Measurements from ENCODE around the gene ARFGAP2. TPM values are rescaled to one million over a fixed set of nuclear protein-coding genes. Genes with fewer than 3 reads are reported as not detected.
"Not testable (repeated sequence)": the region's sequence is repeated elsewhere in the genome, so short reads cannot be mapped to it uniquely, and the experiment has no call there.

ARFGAP2 gene
- total RNA-seq, 4 donors from 2014 or later = 178 to 248 (median 201) TPM

DNA sequence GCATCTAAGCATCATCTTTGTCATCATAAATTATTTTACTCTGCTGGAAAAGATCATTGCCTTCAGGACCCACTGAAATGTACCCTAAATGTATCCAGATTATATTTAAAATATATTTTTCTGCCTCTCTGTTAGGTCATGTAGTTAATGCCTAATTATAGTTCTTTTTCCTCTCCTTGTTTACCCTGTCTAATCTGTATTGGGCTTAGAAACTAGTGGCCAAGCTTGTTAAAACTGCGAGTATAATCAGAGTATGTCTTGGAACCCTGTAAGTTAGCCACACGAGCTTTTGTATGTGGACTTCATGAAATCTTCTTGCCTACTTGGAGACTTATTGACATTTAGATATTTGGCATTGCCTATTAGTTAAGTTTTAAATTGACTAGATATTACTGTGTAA, 55.6 kb downstream of the ARFGAP2 start:
- Histone ChIP-seq H3K9me3 (no peaks in the 10 kb centered on the region), H3K27me3 (no peaks in the 10 kb centered on the region), H3K27ac (no peak overlapping the region), H3K4me1 (no peaks in the 10 kb centered on the region), H3K4me3 (no peak overlapping the region), H3K36me3 (no peaks in the 10 kb centered on the region)
- WGBS = 83% methylated on average over 2 of the region's 2 CpGs
- DNase-seq (ENCODE audit: low spot score in 2 of 2) = no peak
- no peak for TF ChIP-seq EP300 (IDR thresholded peaks at IDR 0.05)
- TF ChIP-seq POLR2AphosphoS5 (IDR thresholded peaks at IDR 0.05) = no peak
- TF ChIP-seq, protein P1, sequence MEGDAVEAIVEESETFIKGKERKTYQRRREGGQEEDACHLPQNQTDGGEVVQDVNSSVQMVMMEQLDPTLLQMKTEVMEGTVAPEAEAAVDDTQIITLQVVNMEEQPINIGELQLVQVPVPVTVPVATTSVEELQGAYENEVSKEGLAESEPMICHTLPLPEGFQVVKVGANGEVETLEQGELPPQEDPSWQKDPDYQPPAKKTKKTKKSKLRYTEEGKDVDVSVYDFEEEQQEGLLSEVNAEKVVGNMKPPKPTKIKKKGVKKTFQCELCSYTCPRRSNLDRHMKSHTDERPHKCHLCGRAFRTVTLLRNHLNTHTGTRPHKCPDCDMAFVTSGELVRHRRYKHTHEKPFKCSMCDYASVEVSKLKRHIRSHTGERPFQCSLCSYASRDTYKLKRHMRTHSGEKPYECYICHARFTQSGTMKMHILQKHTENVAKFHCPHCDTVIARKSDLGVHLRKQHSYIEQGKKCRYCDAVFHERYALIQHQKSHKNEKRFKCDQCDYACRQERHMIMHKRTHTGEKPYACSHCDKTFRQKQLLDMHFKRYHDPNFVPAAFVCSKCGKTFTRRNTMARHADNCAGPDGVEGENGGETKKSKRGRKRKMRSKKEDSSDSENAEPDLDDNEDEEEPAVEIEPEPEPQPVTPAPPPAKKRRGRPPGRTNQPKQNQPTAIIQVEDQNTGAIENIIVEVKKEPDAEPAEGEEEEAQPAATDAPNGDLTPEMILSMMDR (IDR thresholded peaks at IDR 0.05) = no peak
- no peak for TF ChIP-seq POLR2A (IDR thresholded peaks at IDR 0.05)

DNA sequence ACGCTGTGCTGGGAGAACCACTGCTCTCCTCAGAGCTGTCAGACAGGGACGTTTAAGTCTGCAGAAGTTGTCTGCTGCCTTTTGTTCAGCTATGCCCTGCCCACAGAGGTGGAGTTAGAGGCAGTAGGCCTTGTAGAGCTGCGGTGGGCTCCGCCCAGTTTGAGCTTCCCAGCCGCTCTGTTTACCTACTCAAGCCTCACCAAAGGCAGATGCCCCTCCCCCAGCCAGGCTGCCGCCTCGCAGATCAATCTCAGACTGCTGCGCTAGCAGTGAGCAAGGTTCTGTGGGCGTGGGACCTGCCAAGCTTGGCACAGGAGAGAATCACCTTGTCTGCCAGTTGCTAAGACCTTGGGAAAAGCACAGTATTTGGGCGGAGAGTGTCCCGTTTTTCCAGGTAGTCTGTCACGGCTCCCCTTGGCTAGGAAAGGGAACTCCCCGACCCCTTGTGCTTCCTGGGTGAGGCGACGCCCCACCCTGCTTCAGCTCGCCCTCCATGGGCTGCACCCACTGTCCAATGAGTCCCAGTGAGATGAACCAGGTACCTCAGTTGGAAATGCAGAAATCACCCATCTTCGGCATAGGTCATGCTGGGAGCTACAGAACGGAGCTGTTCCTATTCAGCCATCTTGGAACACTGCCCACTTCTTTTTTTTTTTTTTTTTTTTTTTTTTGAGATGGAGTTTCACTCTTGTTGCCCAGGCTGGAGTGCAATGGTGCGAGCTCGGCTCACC, 57.6 kb downstream of the ARFGAP2 start:
- H3K9me3 ChIP-seq, H3K27me3 ChIP-seq, H3K4me1 ChIP-seq, H3K36me3 ChIP-seq: not testable (repeated sequence)
- Histone ChIP-seq H3K4me3 (peak overlapping the region; percentile 27), H3K27ac (peak overlapping the region; percentile 57)
- 33% methylated on average over 14 of the region's 20 CpGs for WGBS
- peak; percentile 74 to 84 for DNase-seq (ENCODE audit: low spot score in 2 of 2)

Other genes starting within 250 kb of the ARFGAP2 start
- gene CSTPP1, start 240.1 kb downstream of the ARFGAP2 start, total RNA-seq = 100 to 1,000 TPM in 1 of 4 donors, 10 to 100 TPM in 3; 34.9 to 117 (median 48.1) TPM
- 10 to 100 TPM; 42.5 to 59.3 (median 53.5) TPM for gene PACSIN3, start 9.6 kb upstream of the ARFGAP2 start, total RNA-seq
- 100 to 1,000 TPM in 1 of 4 donors, 10 to 100 TPM in 3; 53.4 to 193 (median 71.8) TPM for gene DDB2, start 38.1 kb upstream of the ARFGAP2 start, total RNA-seq
- 10 to 100 TPM; 22.9 to 28.0 (median 24.6) TPM for gene ACP2, start 71.9 kb upstream of the ARFGAP2 start, total RNA-seq
- gene NR1H3, start 81.1 kb upstream of the ARFGAP2 start, total RNA-seq = 10 to 100 TPM; 17.5 to 27.0 (median 25.0) TPM
- gene MADD, start 93.3 kb upstream of the ARFGAP2 start, total RNA-seq = 10 to 100 TPM; 47.1 to 91.1 (median 71.3) TPM
- under 1 TPM in 2 of 4 donors, not detected in 2; 0.21 to 0.57 TPM for gene MYBPC3, start 175.8 kb upstream of the ARFGAP2 start, total RNA-seq
- 10 to 100 TPM in 2 of 4 donors, 1 to 10 TPM in 2; 4.7 to 13.4 (median 9.8) TPM for gene SPI1, start 201.7 kb upstream of the ARFGAP2 start, total RNA-seq
- gene SLC39A13, start 231.7 kb upstream of the ARFGAP2 start, total RNA-seq = 10 to 100 TPM; 45.5 to 53.8 (median 52.3) TPM
- 100 to 1,000 TPM in 3 of 4 donors, 10 to 100 TPM in 1; 52.5 to 124 (median 103) TPM for gene PSMC3, start 249.6 kb upstream of the ARFGAP2 start, total RNA-seq

Measured in suprapubic skin (tissue), 4 donors.